ENCODE results near the gene NSDHL. TPM values are rescaled to one million over a fixed set of nuclear protein-coding genes. Genes with fewer than 3 reads are reported as not detected.

Gene NSDHL
- total and polyA plus RNA-seq, 2 of the 4 experiments (the other 2 are of a cell fraction): 22.8 to 26.0 TPM

DNA sequence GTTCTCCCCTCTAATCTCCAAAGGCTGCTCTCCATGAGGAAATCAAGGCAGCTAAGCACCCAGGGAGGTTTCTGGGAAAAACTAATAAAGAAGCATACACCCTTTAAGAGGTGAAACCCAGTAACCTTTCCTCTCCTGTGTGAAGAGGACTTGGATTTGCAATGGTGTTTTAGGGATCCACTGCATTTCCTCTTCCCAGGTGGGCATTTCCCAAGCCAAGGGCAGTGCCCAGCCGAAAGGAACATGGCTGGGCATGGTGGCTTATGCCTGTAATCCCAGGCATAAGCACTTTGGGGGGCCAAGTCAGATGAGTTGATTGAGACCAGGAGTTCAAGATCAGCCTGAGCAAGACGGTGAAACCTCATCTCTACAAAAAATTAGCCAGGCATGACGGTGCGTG, 61.6 kb downstream of the NSDHL start:
- no peak for TF ChIP-seq RFX5 (IDR thresholded peaks at IDR 0.05; ENCODE audit: low read depth, low read length)
- TF ChIP-seq BHLHE40 (IDR thresholded peaks at IDR 0.05; ENCODE audit: low read depth, low read length): no peak
- TF ChIP-seq RAD21 (IDR thresholded peaks at IDR 0.05; ENCODE audit: low read length): no peak
- TF ChIP-seq RCOR1 (IDR thresholded peaks at IDR 0.05; ENCODE audit: insufficient replicate concordance, low read length): no peak
- no peak for TF ChIP-seq CHD1 (IDR thresholded peaks at IDR 0.05; ENCODE audit: low read depth, low read length)
- intact Hi-C loops (cut with micrococcal nuclease): no loop called here
- Histone ChIP-seq H2AFZ (replicated peaks; ENCODE audit: low read length, poor library complexity) (no peak overlapping the region), H3K36me3 (ENCODE audit: control insufficient read depth, insufficient read depth, low read length) (no peaks in the 10 kb centered on the region), H3K23ac (ENCODE audit: low read depth, low read length) (no peak overlapping the region), H3K56ac (ENCODE audit: extremely low read depth, insufficient read depth, low read length) (no peak overlapping the region), H2AK5ac (ENCODE audit: low read depth, low read length) (no peak overlapping the region), H3K4me1 (ENCODE audit: control insufficient read depth, insufficient read depth, low read length) (no peaks in the 10 kb centered on the region), H4K5ac (ENCODE audit: low read depth, low read length) (no peak overlapping the region), H3K18ac (ENCODE audit: low read depth, low read length) (no peak overlapping the region), H3K4ac (ENCODE audit: low read depth, low read length) (no peak overlapping the region), H3K4me3 (ENCODE audit: insufficient read depth, low read depth, low read length) (no peak overlapping the region), H2BK5ac (ENCODE audit: low read depth, low read length, poor library complexity, severe bottlenecking) (no peak overlapping the region), H3K4me2 (ENCODE audit: low read depth, low read length) (no peak overlapping the region), H2BK15ac (ENCODE audit: low read depth, low read length) (no peak overlapping the region), H2BK20ac (ENCODE audit: low read depth, low read length) (no peak overlapping the region), H4K91ac (ENCODE audit: insufficient read depth, low read depth, low read length) (no peak overlapping the region), H3K14ac (replicated peaks; ENCODE audit: low read depth, low read length) (no peak overlapping the region), H3K27me3 (ENCODE audit: control insufficient read depth, insufficient read depth, low read length) (peaks cover 24% of the 10 kb centered on the region), H3K79me1 (ENCODE audit: low read depth in 1 of 2, low read length in 2 of 2) (no peaks in the 10 kb centered on the region), H3K9ac (ENCODE audit: low read depth, low read length) (no peak overlapping the region), H4K20me1 (ENCODE audit: insufficient read depth, low read length) (no peaks in the 10 kb centered on the region), H3K9me3 (ENCODE audit: control insufficient read depth, insufficient read depth, low read length) (peaks cover 1% of the 10 kb centered on the region; the same call in 1 of the 2 replicates), H2BK120ac (ENCODE audit: low read depth, low read length) (no peak overlapping the region), H3K9me1 (ENCODE audit: insufficient read depth, low read length) (no peaks in the 10 kb centered on the region), H4K8ac (ENCODE audit: low read depth in 2 of 2, low read length in 2 of 2) (no peak overlapping the region), H3K27ac (ENCODE audit: insufficient read depth, low read length) (no peak overlapping the region), H2AK9ac (replicated peaks; ENCODE audit: low read depth, low read length, poor library complexity) (no peak overlapping the region)
- CTCF ChIA-PET: no interaction called here
- ATAC-seq (ENCODE audit: low read depth) (no peak), DNase-seq (no peak)
- in situ Hi-C loops (cut with MboI; ENCODE audit: low sequenced_read_pairs): no loop called here
- no CpG with 5 or more reads among the region's 4 CpGs for WGBS, 2 experiments (ENCODE audit: extremely low coverage in 2 of 2, insufficient read length in 1 of 2)
- dilution Hi-C loops (cut with HindIII; ENCODE audit: low sequenced_read_pairs, unreplicated experiment): no loop called here
- no TSS peak for BruUV-seq (replicated peaks)
- POLR2A ChIA-PET (ENCODE audit: unreplicated experiment): no interaction called here
